Measurements from ENCODE around the gene CARD19. TPM values are rescaled to one million over a fixed set of nuclear protein-coding genes. Genes with fewer than 3 reads are reported as not detected.

Gene CARD19
- total RNA-seq, 4 donors from 2014 or later = 37.0 to 61.8 (median 49.1) TPM

GRCh38 chr9:93087971-93088655, 7.9 kb upstream of the CARD19 start:
- no peak for DNase-seq
- Histone ChIP-seq H3K36me3 (no peaks in the 10 kb centered on the region), H3K4me3 (replicated peaks in 1 of 3) (no peak overlapping the region), H3K27ac (no peak overlapping the region), H3K27me3 (no peaks in the 10 kb centered on the region), H3K4me1 (peaks cover 8 to 14% of the 10 kb centered on the region in 2 donors), H3K9me3 (no peaks in the 10 kb centered on the region)
- 96 to 98% methylated on average over 10 of the region's 12 CpGs for WGBS, 2 donors
- intact Hi-C loops (cut with DNase I) = no loop called here
- no peak for TF ChIP-seq POLR2A (IDR thresholded peaks at IDR 0.05)
- no peak for TF ChIP-seq CTCF (IDR thresholded peaks at IDR 0.05)

- H3K27ac ChIP-seq = no peak overlapping the region
- H3K27me3 ChIP-seq = no peaks in the 10 kb centered on the region
- no peak for DNase-seq
- WGBS, 2 donors = 96 to 98% methylated on average over 4 of the region's 4 CpGs
- no peak overlapping the region for H3K4me3 ChIP-seq (replicated peaks in 1 of 3)
- H3K4me1 ChIP-seq = peaks cover 8 to 14% of the 10 kb centered on the region in 2 donors
- no peaks in the 10 kb centered on the region for H3K9me3 ChIP-seq
- no peaks in the 10 kb centered on the region for H3K36me3 ChIP-seq
- intact Hi-C loops (cut with DNase I) = no loop called here
- TF ChIP-seq POLR2A (IDR thresholded peaks at IDR 0.05) = no peak
- no peak for TF ChIP-seq CTCF (IDR thresholded peaks at IDR 0.05)
Measured at GRCh38 chr9:93088656-93089015, 7.4 kb upstream of the CARD19 start.

- Histone ChIP-seq H3K27me3 (no peaks in the 10 kb centered on the region), H3K36me3 (no peaks in the 10 kb centered on the region), H3K4me3 (replicated peaks in 1 of 3) (no peak overlapping the region), H3K4me1 (peaks cover 8 to 15% of the 10 kb centered on the region in 2 donors), H3K9me3 (no peaks in the 10 kb centered on the region), H3K27ac (no peak overlapping the region)
- intact Hi-C loops (cut with DNase I) = no loop called here
- no peak for TF ChIP-seq POLR2A (IDR thresholded peaks at IDR 0.05)
- no peak for TF ChIP-seq CTCF (IDR thresholded peaks at IDR 0.05)
- 89 to 90% methylated on average over 5 of the region's 5 CpGs for whole genome bisulfite sequencing, 2 donors
- DNase-seq = no peak
Measured at GRCh38 chr9:93089024-93089423, 7.0 kb upstream of the CARD19 start.

GRCh38 chr9:93089481-93089991, 6.5 kb upstream of the CARD19 start:
- H3K27ac ChIP-seq = no peak overlapping the region
- peak in 1 of 2 donors; percentile 1 for DNase-seq
- no peaks in the 10 kb centered on the region for H3K36me3 ChIP-seq
- intact Hi-C loops (cut with DNase I) = no loop called here
- 89 to 91% methylated on average over 12 of the region's 12 CpGs for WGBS, 2 donors
- no peaks in the 10 kb centered on the region for H3K9me3 ChIP-seq
- H3K4me3 ChIP-seq (replicated peaks in 1 of 3) = no peak overlapping the region
- TF ChIP-seq POLR2A (IDR thresholded peaks at IDR 0.05) = no peak
- TF ChIP-seq CTCF (IDR thresholded peaks at IDR 0.05) = no peak
- peaks cover 8 to 20% of the 10 kb centered on the region in 2 donors for H3K4me1 ChIP-seq
- H3K27me3 ChIP-seq = no peaks in the 10 kb centered on the region

GRCh38 chr9:93090091-93090655, 5.8 kb upstream of the CARD19 start:
- no peak overlapping the region for H3K4me3 ChIP-seq (replicated peaks in 1 of 3)
- 88% methylated on average over 8 of the region's 8 CpGs for WGBS, 2 donors
- intact Hi-C loops (cut with DNase I) = no loop called here
- peaks cover 11 to 27% of the 10 kb centered on the region in 2 donors for H3K4me1 ChIP-seq
- no peaks in the 10 kb centered on the region for H3K36me3 ChIP-seq
- H3K9me3 ChIP-seq = no peaks in the 10 kb centered on the region
- peak in 1 of 2 donors; percentile 0 for DNase-seq
- no peak overlapping the region for H3K27ac ChIP-seq
- TF ChIP-seq POLR2A (IDR thresholded peaks at IDR 0.05) (no peak), CTCF (IDR thresholded peaks at IDR 0.05) (no peak)
- H3K27me3 ChIP-seq = no peaks in the 10 kb centered on the region
